ENCODE data around the gene COMMD7. TPM values are rescaled to one million over a fixed set of nuclear protein-coding genes. Genes with fewer than 3 reads are reported as not detected.

The COMMD7 gene
- total and polyA plus RNA-seq, 9 of the 15 experiments (the other 6 are each of a cell fraction or from before 2014, with no cell fraction given), result 11.9 to 69.1 (median 34.7) TPM

DNA sequence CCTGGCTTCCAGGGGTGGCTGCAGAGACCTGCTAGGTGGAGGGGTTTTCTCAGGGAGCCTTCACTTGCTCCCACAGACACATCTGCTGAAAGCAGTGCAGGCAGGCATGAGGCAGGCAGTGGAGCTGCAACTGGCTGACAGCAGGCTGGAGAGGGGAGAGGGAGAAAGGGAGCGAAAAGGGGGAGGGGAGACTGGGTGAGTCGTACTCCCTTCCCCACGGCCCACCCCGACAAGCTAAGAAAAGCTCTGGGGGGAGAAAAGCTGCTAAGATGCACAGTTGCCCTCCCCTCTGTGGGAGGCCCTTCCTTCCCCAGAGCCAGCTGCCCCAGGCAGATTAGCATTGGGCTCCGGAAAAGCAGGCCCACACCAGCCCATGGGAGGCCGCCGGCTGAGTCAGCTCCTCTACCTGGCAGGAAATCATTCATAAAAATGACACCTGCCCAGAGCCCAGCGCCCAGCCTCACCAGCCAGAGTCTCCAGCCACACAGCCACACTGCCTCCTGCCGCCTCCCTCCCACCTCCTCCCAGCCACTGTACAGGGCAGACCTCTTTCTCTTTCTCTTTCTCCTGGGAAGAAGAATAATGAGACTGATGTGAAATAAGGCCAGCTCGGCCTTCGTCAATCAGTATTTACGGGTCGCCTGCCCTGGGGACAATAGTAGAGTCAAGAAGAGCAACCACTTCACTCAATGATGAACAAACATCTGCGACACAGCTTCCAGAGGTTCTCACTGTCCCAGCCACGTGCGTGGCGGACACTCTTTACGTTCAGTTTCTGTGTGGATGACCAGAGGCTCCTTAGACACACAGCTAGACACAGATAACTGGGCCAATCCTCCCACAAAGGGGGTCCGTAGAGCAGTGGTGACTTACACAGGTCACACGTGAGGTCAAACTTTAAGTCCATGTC, 61.8 kb downstream of the COMMD7 start (continued):
- TF ChIP-seq, protein P1, sequence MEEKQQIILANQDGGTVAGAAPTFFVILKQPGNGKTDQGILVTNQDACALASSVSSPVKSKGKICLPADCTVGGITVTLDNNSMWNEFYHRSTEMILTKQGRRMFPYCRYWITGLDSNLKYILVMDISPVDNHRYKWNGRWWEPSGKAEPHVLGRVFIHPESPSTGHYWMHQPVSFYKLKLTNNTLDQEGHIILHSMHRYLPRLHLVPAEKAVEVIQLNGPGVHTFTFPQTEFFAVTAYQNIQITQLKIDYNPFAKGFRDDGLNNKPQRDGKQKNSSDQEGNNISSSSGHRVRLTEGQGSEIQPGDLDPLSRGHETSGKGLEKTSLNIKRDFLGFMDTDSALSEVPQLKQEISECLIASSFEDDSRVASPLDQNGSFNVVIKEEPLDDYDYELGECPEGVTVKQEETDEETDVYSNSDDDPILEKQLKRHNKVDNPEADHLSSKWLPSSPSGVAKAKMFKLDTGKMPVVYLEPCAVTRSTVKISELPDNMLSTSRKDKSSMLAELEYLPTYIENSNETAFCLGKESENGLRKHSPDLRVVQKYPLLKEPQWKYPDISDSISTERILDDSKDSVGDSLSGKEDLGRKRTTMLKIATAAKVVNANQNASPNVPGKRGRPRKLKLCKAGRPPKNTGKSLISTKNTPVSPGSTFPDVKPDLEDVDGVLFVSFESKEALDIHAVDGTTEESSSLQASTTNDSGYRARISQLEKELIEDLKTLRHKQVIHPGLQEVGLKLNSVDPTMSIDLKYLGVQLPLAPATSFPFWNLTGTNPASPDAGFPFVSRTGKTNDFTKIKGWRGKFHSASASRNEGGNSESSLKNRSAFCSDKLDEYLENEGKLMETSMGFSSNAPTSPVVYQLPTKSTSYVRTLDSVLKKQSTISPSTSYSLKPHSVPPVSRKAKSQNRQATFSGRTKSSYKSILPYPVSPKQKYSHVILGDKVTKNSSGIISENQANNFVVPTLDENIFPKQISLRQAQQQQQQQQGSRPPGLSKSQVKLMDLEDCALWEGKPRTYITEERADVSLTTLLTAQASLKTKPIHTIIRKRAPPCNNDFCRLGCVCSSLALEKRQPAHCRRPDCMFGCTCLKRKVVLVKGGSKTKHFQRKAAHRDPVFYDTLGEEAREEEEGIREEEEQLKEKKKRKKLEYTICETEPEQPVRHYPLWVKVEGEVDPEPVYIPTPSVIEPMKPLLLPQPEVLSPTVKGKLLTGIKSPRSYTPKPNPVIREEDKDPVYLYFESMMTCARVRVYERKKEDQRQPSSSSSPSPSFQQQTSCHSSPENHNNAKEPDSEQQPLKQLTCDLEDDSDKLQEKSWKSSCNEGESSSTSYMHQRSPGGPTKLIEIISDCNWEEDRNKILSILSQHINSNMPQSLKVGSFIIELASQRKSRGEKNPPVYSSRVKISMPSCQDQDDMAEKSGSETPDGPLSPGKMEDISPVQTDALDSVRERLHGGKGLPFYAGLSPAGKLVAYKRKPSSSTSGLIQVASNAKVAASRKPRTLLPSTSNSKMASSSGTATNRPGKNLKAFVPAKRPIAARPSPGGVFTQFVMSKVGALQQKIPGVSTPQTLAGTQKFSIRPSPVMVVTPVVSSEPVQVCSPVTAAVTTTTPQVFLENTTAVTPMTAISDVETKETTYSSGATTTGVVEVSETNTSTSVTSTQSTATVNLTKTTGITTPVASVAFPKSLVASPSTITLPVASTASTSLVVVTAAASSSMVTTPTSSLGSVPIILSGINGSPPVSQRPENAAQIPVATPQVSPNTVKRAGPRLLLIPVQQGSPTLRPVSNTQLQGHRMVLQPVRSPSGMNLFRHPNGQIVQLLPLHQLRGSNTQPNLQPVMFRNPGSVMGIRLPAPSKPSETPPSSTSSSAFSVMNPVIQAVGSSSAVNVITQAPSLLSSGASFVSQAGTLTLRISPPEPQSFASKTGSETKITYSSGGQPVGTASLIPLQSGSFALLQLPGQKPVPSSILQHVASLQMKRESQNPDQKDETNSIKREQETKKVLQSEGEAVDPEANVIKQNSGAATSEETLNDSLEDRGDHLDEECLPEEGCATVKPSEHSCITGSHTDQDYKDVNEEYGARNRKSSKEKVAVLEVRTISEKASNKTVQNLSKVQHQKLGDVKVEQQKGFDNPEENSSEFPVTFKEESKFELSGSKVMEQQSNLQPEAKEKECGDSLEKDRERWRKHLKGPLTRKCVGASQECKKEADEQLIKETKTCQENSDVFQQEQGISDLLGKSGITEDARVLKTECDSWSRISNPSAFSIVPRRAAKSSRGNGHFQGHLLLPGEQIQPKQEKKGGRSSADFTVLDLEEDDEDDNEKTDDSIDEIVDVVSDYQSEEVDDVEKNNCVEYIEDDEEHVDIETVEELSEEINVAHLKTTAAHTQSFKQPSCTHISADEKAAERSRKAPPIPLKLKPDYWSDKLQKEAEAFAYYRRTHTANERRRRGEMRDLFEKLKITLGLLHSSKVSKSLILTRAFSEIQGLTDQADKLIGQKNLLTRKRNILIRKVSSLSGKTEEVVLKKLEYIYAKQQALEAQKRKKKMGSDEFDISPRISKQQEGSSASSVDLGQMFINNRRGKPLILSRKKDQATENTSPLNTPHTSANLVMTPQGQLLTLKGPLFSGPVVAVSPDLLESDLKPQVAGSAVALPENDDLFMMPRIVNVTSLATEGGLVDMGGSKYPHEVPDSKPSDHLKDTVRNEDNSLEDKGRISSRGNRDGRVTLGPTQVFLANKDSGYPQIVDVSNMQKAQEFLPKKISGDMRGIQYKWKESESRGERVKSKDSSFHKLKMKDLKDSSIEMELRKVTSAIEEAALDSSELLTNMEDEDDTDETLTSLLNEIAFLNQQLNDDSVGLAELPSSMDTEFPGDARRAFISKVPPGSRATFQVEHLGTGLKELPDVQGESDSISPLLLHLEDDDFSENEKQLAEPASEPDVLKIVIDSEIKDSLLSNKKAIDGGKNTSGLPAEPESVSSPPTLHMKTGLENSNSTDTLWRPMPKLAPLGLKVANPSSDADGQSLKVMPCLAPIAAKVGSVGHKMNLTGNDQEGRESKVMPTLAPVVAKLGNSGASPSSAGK (IDR thresholded peaks at IDR 0.05), result peak; percentile 79
- no peak for TF ChIP-seq CAMTA2 (CRISPR knock-in tag; conservative IDR thresholded peaks at IDR 0.05)
- no peak for TF ChIP-seq ZNF79 (CRISPR knock-in tag; IDR thresholded peaks at IDR 0.05; ENCODE audit: low read depth)
- TF ChIP-seq, protein P2, sequence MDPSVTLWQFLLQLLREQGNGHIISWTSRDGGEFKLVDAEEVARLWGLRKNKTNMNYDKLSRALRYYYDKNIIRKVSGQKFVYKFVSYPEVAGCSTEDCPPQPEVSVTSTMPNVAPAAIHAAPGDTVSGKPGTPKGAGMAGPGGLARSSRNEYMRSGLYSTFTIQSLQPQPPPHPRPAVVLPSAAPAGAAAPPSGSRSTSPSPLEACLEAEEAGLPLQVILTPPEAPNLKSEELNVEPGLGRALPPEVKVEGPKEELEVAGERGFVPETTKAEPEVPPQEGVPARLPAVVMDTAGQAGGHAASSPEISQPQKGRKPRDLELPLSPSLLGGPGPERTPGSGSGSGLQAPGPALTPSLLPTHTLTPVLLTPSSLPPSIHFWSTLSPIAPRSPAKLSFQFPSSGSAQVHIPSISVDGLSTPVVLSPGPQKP (CRISPR knock-in tag; IDR thresholded peaks at IDR 0.05), result no peak
- 0 out of 2 replicates have a peak, but pooled peaks have one; percentile 7 for TF ChIP-seq GABPB1 (CRISPR knock-in tag; IDR thresholded peaks at IDR 0.05)
- no peak for TF ChIP-seq BRF1 (IDR thresholded peaks at IDR 0.05; ENCODE audit: borderline replicate concordance, extremely low read depth, insufficient read length)
- TF ChIP-seq DMBX1 (CRISPR knock-in tag; IDR thresholded peaks at IDR 0.05; ENCODE audit: borderline replicate concordance), result no peak; the same call in 1 of the 2 replicates
- peak; percentile 96 for TF ChIP-seq TCF3 (CRISPR knock-in tag; IDR thresholded peaks at IDR 0.05)
- TF ChIP-seq ZNF184 (CRISPR knock-in tag; IDR thresholded peaks at IDR 0.05), result no peak
- no peak for TF ChIP-seq KLF10 (CRISPR knock-in tag; IDR thresholded peaks at IDR 0.05)
- peak; percentile 78 for TF ChIP-seq NFIC (IDR thresholded peaks at IDR 0.05)
- TF ChIP-seq ZNF780A (CRISPR knock-in tag; IDR thresholded peaks at IDR 0.05), result no peak
